Esophagus squamous epithelium (tissue), 4 donors: ENCODE results near the gene SLC35E3.

Source experiments
- POLR2A ChIP-seq, 4 donors: fragments of 450-650 bp; IDR thresholded peaks; one replicate each; pipeline ENCODE4 v1.6.1; 2017; ENCODE audit warnings: antibody characterized with exemption in 4 of 4, mild to moderate bottlenecking in 4 of 4, moderate library complexity in 3 of 4
- TF ChIP-seq, protein P1 (sequence below), 6 experiments: fragments of 450-650 bp in 4 of 6; fragments of 200-600 bp in 2 of 6; sonication (generic) in 2 of 6; IDR thresholded peaks; one replicate each; pipeline ENCODE4 v1.5.1; 2016 to 2019; ENCODE audit warnings: antibody characterized with exemption in 6 of 6, mild to moderate bottlenecking in 4 of 6, moderate library complexity in 4 of 6

DNA sequence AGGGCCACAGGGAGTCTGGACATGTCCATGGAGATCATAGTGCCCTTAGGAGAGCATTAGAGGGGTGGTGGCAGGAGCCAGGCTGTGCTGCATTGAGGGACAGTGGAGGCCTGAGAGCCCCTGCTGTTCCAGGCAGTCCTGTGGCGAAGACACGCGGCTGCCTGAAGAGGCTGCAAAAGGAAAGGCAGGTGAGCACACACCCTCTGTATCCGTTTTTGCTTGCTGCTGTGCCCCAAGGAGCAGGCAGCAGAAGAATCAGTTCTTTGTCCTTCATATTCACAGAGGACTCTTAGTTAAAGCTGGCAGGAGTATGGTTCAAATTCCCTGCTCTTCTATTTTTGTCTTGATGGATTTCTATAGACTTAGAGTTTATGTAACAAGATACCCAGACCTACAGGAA is 4.5 kb downstream of the SLC35E3 start:
- TF ChIP-seq, protein P1, sequence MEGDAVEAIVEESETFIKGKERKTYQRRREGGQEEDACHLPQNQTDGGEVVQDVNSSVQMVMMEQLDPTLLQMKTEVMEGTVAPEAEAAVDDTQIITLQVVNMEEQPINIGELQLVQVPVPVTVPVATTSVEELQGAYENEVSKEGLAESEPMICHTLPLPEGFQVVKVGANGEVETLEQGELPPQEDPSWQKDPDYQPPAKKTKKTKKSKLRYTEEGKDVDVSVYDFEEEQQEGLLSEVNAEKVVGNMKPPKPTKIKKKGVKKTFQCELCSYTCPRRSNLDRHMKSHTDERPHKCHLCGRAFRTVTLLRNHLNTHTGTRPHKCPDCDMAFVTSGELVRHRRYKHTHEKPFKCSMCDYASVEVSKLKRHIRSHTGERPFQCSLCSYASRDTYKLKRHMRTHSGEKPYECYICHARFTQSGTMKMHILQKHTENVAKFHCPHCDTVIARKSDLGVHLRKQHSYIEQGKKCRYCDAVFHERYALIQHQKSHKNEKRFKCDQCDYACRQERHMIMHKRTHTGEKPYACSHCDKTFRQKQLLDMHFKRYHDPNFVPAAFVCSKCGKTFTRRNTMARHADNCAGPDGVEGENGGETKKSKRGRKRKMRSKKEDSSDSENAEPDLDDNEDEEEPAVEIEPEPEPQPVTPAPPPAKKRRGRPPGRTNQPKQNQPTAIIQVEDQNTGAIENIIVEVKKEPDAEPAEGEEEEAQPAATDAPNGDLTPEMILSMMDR (IDR thresholded peaks at IDR 0.05) = no peak
- TF ChIP-seq POLR2A (IDR thresholded peaks at IDR 0.05) = no peak
